ENCODE results near the gene MLLT3.

Gene MLLT3

DNA sequence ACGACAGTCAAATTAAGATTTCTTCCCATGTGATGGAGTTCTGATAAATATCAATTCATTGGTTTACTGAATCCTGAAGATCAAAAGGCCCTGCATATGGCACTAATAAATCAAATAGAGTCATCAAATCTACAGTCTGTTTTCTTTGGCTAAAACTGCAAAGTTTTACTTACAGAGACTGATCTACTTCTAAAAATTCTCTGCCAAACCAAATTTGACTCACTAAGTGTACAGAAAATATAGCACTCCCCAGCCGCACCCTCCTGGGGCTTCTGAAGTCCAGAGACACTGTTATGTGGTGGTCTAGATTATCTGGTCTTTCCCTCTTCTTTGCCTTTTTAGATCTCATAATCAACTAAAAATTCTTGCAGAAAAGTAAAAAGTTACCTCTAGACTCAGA, 237.7 kb downstream of the MLLT3 start:
- TF ChIP-seq, protein P1, sequence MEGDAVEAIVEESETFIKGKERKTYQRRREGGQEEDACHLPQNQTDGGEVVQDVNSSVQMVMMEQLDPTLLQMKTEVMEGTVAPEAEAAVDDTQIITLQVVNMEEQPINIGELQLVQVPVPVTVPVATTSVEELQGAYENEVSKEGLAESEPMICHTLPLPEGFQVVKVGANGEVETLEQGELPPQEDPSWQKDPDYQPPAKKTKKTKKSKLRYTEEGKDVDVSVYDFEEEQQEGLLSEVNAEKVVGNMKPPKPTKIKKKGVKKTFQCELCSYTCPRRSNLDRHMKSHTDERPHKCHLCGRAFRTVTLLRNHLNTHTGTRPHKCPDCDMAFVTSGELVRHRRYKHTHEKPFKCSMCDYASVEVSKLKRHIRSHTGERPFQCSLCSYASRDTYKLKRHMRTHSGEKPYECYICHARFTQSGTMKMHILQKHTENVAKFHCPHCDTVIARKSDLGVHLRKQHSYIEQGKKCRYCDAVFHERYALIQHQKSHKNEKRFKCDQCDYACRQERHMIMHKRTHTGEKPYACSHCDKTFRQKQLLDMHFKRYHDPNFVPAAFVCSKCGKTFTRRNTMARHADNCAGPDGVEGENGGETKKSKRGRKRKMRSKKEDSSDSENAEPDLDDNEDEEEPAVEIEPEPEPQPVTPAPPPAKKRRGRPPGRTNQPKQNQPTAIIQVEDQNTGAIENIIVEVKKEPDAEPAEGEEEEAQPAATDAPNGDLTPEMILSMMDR (conservative IDR thresholded peaks at IDR 0.05; ENCODE audit: low read depth) = no peak
- no peak overlapping the region for H3K27ac ChIP-seq
- ChIA-PET POLR2A (ENCODE audit: low non-redundant PET) (no interaction called here), CTCF (no interaction called here)
- DNase-seq (ENCODE audit: low spot score) = no peak

DNA sequence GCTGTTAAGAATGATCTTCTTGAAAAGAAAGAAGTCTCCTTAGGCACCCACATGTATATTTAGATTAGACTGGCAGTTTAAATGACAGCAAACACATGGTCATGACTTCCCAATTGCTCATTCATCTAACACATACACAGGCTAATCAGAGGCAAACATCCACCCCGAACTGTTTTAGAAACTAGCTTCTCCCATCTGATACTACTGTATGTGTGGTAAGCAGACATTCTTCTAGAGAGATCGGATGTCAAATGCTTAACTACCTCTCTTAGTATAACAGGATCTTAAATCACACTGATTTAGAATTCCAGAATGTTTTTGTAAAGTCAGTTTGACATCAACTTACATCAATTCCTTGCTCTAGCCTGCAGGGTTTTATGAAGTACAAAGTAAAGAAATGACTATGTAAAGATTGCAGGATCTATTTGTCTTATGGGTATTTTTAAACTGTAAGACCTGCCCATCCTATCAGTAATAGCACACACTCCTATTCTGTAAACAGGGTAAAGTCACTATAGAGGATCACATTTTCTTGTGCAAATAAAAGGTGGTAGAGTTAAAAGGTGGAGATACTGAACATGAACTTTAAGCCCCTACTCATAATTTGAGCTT, 239.7 kb downstream of the MLLT3 start:
- TF ChIP-seq, protein P1 (conservative IDR thresholded peaks at IDR 0.05; ENCODE audit: low read depth) = no peak
- no peak for DNase-seq (ENCODE audit: low spot score)
- CTCF ChIA-PET = no interaction called here
- H3K27ac ChIP-seq = no peak overlapping the region
- POLR2A ChIA-PET (ENCODE audit: low non-redundant PET) = no interaction called here

DNA sequence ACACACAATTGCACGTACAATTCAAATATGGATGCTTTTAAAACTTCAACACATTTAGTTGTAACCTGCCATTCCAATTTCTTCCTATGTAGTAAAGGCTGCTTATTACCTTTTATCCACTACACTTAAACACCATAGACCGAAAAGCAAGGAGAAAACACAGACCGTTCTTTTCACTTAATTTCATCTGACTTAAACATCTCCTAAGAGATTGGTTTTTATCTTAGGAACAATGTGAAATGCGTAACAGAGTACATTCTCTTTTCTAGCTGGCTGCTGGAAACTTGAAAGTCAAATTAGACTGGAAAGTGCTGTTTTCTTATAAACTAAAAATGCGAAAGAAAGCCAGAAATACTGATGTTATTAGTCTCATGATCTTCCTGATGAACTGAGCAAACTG, 241.8 kb downstream of the MLLT3 start:
- CTCF ChIA-PET = interaction anchor here (0.7 to 1.4 kb wide), 2 partner anchors 10 to 26 kb away, joined by 3 read pairs; no protein-coding TSS in a partner anchor
- POLR2A ChIA-PET (ENCODE audit: low non-redundant PET) = no interaction called here
- TF ChIP-seq, protein P1 (conservative IDR thresholded peaks at IDR 0.05; ENCODE audit: low read depth) = no peak
- H3K27ac ChIP-seq = no peak overlapping the region
- DNase-seq (ENCODE audit: low spot score) = no peak

DNA sequence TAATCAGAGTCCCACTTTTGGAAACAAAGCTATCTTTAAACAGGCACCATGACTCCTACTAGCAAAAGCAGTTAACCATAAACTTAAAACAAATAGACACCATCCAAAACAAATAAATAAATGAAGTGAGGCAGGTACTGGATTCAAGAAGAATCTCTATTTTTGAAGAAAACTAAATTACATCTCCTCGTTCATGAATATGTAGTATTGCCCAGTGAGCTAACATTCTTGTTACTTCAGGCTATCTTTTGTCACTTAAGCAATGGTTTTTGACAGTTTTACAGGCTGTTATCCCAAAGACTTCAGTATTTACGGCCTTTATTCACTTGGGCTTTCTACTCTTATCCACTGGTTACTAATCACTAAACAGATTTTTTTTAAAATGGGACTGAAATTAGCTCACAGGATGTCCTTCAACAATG, 242.5 kb downstream of the MLLT3 start:
- POLR2A ChIA-PET (ENCODE audit: low non-redundant PET) = no interaction called here
- no peak overlapping the region for H3K27ac ChIP-seq
- TF ChIP-seq, protein P1 (conservative IDR thresholded peaks at IDR 0.05; ENCODE audit: low read depth) = no peak
- no peak for DNase-seq (ENCODE audit: low spot score)
- CTCF ChIA-PET = interaction anchor here (0.6 kb wide), 1 partner anchor 324 kb away, joined by 3 read pairs; no protein-coding TSS in a partner anchor

DNA sequence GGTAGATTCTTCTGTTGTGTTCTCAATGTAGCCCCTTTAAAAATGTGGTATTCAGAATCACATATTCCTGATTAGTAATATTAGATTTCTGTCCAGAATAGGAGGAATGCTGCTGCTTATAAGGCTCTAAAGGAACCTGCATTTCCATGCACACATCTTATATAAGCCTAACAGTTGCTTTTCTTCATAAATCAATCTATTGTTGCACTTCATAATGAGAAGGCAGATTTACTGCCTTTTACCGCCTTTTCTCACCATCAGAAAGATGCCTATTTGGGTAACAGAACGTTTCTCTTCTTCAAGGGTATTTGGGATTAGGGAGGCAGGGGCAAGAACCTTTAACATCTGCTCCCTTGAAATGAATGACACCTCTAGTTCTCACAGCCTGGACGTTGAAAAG, 243.4 kb downstream of the MLLT3 start:
- POLR2A ChIA-PET (ENCODE audit: low non-redundant PET) = no interaction called here
- DNase-seq (ENCODE audit: low spot score) = no peak
- no peak overlapping the region for H3K27ac ChIP-seq
- TF ChIP-seq, protein P1 (conservative IDR thresholded peaks at IDR 0.05; ENCODE audit: low read depth) = no peak
- CTCF ChIA-PET = no interaction called here

DNA sequence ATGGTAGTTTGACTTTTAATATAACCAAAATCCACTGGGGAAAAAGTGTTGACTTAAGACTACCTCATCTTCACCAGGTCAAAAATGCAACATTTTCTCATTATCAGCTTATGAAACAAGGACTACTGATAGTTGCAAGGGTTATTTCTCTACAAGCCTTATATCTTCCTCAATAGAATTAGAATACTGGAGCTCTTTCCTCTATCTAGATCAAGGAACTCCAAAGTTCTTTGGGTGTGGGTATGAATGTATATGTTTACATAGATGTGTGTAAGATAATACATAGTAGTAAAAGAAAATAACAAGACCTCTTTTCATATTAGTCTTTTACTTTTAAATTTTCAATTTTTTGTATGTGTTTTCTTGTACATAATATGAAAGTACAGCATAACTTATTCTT, 244.5 kb downstream of the MLLT3 start:
- no peak for DNase-seq (ENCODE audit: low spot score)
- CTCF ChIA-PET = no interaction called here
- H3K27ac ChIP-seq = no peak overlapping the region
- POLR2A ChIA-PET (ENCODE audit: low non-redundant PET) = no interaction called here
- TF ChIP-seq, protein P1 (conservative IDR thresholded peaks at IDR 0.05; ENCODE audit: low read depth) = no peak
